K562 (cell line): ENCODE data around the gene NOBOX. TPM values are rescaled to one million over a fixed set of nuclear protein-coding genes. Genes with fewer than 3 reads are reported as not detected.

Experiments
- ATAC-seq: fragments of 200-7000 bp; cut with Tn5 transposase; 3 replicates; pipeline ENCODE4 v1.9.1; 2020; ENCODE audit warnings: moderate library complexity
- BruUV-seq: library from RNA; stranded (reverse); fragments of 400-500 nt; replicated peaks from 2 replicates; lab custom pipeline; 2021; lab: Mats Ljungman, UMichigan
- CTCF ChIA-PET: fragments of 300-600 bp; formaldehyde crosslinking; extraction: SDS; loops from one replicate; lab custom pipeline; 2021; ENCODE audit warnings: low intra/inter-chr PET ratio; lab: Yijun Ruan, JAX
- POLR2A ChIA-PET: fragments of 300-600, 350-650 bp; sonication (Branson Sonifier 250); formaldehyde crosslinking; extraction: SDS; loops from one replicate; lab custom pipeline; 2021; ENCODE audit warnings: antibody characterized with exemption, inconsistent platforms; lab: Yijun Ruan, JAX
- DNase-seq, 4 experiments: peaks; one replicate each; pipeline versions ENCODE4 v3.0.0 to v3.0.0-alpha.2; 2011 to 2018; ENCODE audit warnings: low spot score in 3 of 4, mixed read lengths in 3 of 4; ENCODE audit errors: extremely low read depth in 1 of 4
- FAIRE-seq: peaks from 2 replicates; lab custom pipeline; 2011; peaks lifted over from hg19 to GRCh38; lab: Jason Lieb, UNC
- H2AFZ ChIP-seq: 2 replicates; pipeline ENCODE4 v1.6.0; 2011; ENCODE audit warnings: low read depth, low read length, control low read depth, inconsistent platforms
- H3K27ac ChIP-seq: fragments of 200-600 bp; 3 replicates; pipeline ENCODE4 v1.8.0; 2011; ENCODE audit warnings: low read depth, mild to moderate bottlenecking, control low read depth, inconsistent platforms, low read length, moderate library complexity, mixed read lengths; ENCODE audit errors: extremely low read depth
- H3K27me3 ChIP-seq, 2 experiments: fragments of 300-600 bp in 1 of 2; 2 replicates in 1 of 2; 3 replicates in 1 of 2; pipeline versions ENCODE4 v1.6.0 to v1.8.0; 2011; ENCODE audit warnings: inconsistent platforms in 2 of 2, low read length in 2 of 2, mild to moderate bottlenecking in 1 of 2, mixed read lengths in 1 of 2, moderate library complexity in 1 of 2; ENCODE audit not compliant: control insufficient read depth in 2 of 2, insufficient read depth in 2 of 2
- H3K36me3 ChIP-seq: fragments of 300-600 bp; 3 replicates; pipeline ENCODE4 v1.8.0; 2011; ENCODE audit warnings: mild to moderate bottlenecking, low read length, inconsistent platforms; ENCODE audit not compliant: control insufficient read depth, insufficient read depth
- H3K4me1 ChIP-seq, 2 experiments: fragments of 200-600 bp in 1 of 2; replicated peaks in 1 of 2; 2 replicates in 1 of 2; 3 replicates in 1 of 2; pipeline versions ENCODE4 v1.5.1 to v1.8.0; 2011; ENCODE audit warnings: inconsistent platforms in 2 of 2, low read length in 2 of 2, mild to moderate bottlenecking in 1 of 2, mixed read lengths in 1 of 2, moderate library complexity in 1 of 2; ENCODE audit not compliant: control insufficient read depth in 2 of 2, insufficient read depth in 2 of 2
- H3K4me2 ChIP-seq: 2 replicates; pipeline ENCODE4 v1.6.1; 2011; ENCODE audit warnings: low read length, control low read depth, inconsistent platforms, mixed read lengths; ENCODE audit not compliant: insufficient read depth
- H3K4me3 ChIP-seq: fragments of 200-600 bp; sonication (generic), shearing (Covaris generic); 2 replicates; pipeline ENCODE4 v1.5.1; 2016; ENCODE audit warnings: control low read depth, inconsistent platforms
- H3K79me2 ChIP-seq: fragments of 200-600 bp; 3 replicates; pipeline ENCODE4 v1.8.0; 2011; ENCODE audit warnings: low read length, inconsistent platforms; ENCODE audit not compliant: control insufficient read depth, insufficient read depth
- H3K9ac ChIP-seq, 2 experiments: 2 replicates each; pipeline versions ENCODE4 v1.6.0 to v1.6.1; 2011; ENCODE audit warnings: low read depth in 2 of 2, low read length in 2 of 2, control low read depth in 1 of 2, inconsistent platforms in 1 of 2, mild to moderate bottlenecking in 1 of 2, mixed read lengths in 1 of 2; ENCODE audit not compliant: insufficient read depth in 1 of 2
- H3K9me1 ChIP-seq: one replicate; pipeline ENCODE4 v1.6.0; 2011; ENCODE audit warnings: inconsistent platforms, mild to moderate bottlenecking, low read length, moderate library complexity; ENCODE audit not compliant: control insufficient read depth, insufficient read depth
- H3K9me3 ChIP-seq: replicated peaks from 2 replicates; pipeline ENCODE4 v1.5.1; 2011; ENCODE audit warnings: low read depth, low read length, inconsistent platforms; ENCODE audit not compliant: control insufficient read depth, insufficient read depth
- H4K20me1 ChIP-seq: replicated peaks from 2 replicates; pipeline ENCODE4 v1.6.1; 2011; ENCODE audit warnings: low read length, inconsistent platforms, mixed read lengths; ENCODE audit not compliant: control insufficient read depth, insufficient read depth
- CBFA2T2 ChIP-seq: fragments of 450-650 bp; conservative IDR thresholded peaks from 2 replicates; pipeline ENCODE4 v1.6.1; 2017; ENCODE audit warnings: mild to moderate bottlenecking
- ETV5 ChIP-seq: sonication (generic); formaldehyde crosslinking; IDR thresholded peaks from 2 replicates; pipeline ENCODE4 v1.4.0; 2020; ENCODE audit warnings: low read depth, mild to moderate bottlenecking, missing genetic modification reagents
- IFI16 ChIP-seq: fragments of 250-450 bp; sonication (Bioruptor Pico); IDR thresholded peaks from 2 replicates; pipeline ENCODE4 v2.1.2; 2022; ENCODE audit warnings: mild to moderate bottlenecking, inconsistent platforms
- ILK ChIP-seq: fragments of 450-650 bp; IDR thresholded peaks from 2 replicates; pipeline ENCODE4 v1.6.1; 2016; ENCODE audit warnings: missing genetic modification characterization, low read depth, mild to moderate bottlenecking, missing compliant biosample characterization, moderate library complexity, borderline replicate concordance
- RBM17 ChIP-seq: fragments of 200-400 bp; formaldehyde crosslinking; IDR thresholded peaks from 2 replicates; pipeline ENCODE4 v1.6.1; 2017; ENCODE audit warnings: low read depth, mild to moderate bottlenecking, low read length, borderline replicate concordance
- RFX7 ChIP-seq: fragments of 250-450 bp; sonication (Bioruptor Pico); IDR thresholded peaks from 2 replicates; pipeline ENCODE4 v1.5.1; 2021; ENCODE audit warnings: mild to moderate bottlenecking
- WGBS: fragments of 100-300 bp; shearing (Covaris generic); methylation state at CpG from one replicate; pipeline ENCODE4 v1.1.6; 2016; ENCODE audit warnings: low coverage, mixed read lengths; ENCODE audit not compliant: insufficient coverage; ENCODE audit errors: missing lambda C conversion rate; 5-methylcytosine and 5-hydroxymethylcytosine counted together
- in situ Hi-C: fragments of 300-500 bp; cut with MboI; formaldehyde crosslinking; loops from 4 replicates; pipeline ENCODE4 v1.15.0; 2018; ENCODE audit warnings: inconsistent platforms, mixed read lengths
- intact Hi-C: fragments of 100-400 bp; cut with micrococcal nuclease; formaldehyde crosslinking; loops from 2 replicates; pipeline ENCODE4 v1.14.2; 2022
- polyA plus RNA-seq, 8 experiments: library from polyadenylated mRNA; depleted of rRNA in 4 of 8; stranded (reverse) in 5 of 8; unstranded in 3 of 8; fragments of >200 nt; fragmentation: Nextera tagmentation in 2 of 8; fragmentation: Illumina TruSeq in 1 of 8; extraction: Ambion mirVana in 2 of 8; extraction: Trizol in 1 of 8; gene quantifications; 2 replicates each; pipeline versions ENCODE4 v1.2.1 to v1.2.3, GENCODE V29; 2011 to 2014; ENCODE audit warnings: inconsistent platforms in 1 of 8, missing spikeins in 1 of 8
- total RNA-seq, 7 experiments: library from RNA; depleted of rRNA in 6 of 7; stranded (reverse); fragments of >200 nt in 6 of 7; fragmentation: Illumina TruSeq in 2 of 7; extraction: Trizol in 2 of 7; gene quantifications; 2 replicates each; pipeline versions ENCODE4 v1.2.1 to v1.2.3, GENCODE V29; 2011 to 2021; ENCODE audit warnings: low replicate concordance in 1 of 7
- TF ChIP-seq, protein P1 (sequence below), 2 experiments: fragments of 200-800 bp in 1 of 2; sonication (Bioruptor generic) in 1 of 2; sonication (generic) in 1 of 2; formaldehyde crosslinking in 1 of 2; IDR thresholded peaks in 1 of 2; conservative IDR thresholded peaks in 1 of 2; 2 replicates each; pipeline versions ENCODE4 v1.5.0 to v1.6.1; 2016 to 2020; ENCODE audit warnings: missing compliant biosample characterization in 1 of 2, missing genetic modification characterization in 1 of 2, missing genetic modification reagents in 1 of 2
- TF ChIP-seq, protein P2 (sequence below): fragments of 450-650 bp; IDR thresholded peaks from 2 replicates; pipeline ENCODE4 v1.6.1; 2016
- TF ChIP-seq, protein P3 (sequence below): fragments of 250-450 bp; sonication (Bioruptor Pico); IDR thresholded peaks from 2 replicates; pipeline ENCODE4 v1.8.0; 2022; ENCODE audit warnings: inconsistent platforms

Gene NOBOX
- total and polyA plus RNA-seq, 9 of the 15 experiments (the other 6 are each of a cell fraction or from before 2014, with no cell fraction given) = not detected

DNA sequence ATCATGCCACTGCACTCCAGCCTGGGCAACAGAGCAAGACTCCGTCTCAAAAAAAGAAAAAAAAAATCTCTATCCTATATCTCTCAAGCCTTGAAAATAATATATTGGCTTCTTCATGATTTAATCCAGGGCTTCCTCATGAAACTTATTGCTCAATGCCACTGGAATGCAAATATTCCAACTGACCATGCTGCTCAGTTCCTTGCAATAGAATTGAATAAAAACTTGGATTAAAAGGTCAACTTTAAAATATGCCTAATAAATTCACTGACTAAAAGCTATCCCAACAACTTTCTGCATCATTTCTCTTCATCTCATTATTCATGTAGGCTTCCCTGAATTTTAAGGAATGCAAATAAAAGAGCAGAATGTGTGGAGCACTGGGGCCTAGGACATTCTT is 42.1 kb upstream of the NOBOX start:
- ChIA-PET POLR2A (no interaction called here), CTCF (no interaction called here)
- no peak for DNase-seq
- H4K20me1 ChIP-seq = no peaks in the 10 kb centered on the region
- no peak for ATAC-seq
- no peak overlapping the region for H3K9ac ChIP-seq
- in situ Hi-C loops (no loop called here), intact Hi-C loops (no loop called here)
- no peaks in the 10 kb centered on the region for H3K9me1 ChIP-seq
- H3K9me3 ChIP-seq = no peaks in the 10 kb centered on the region
- FAIRE-seq = no peak
- no peak overlapping the region for H3K4me3 ChIP-seq
- WGBS = 6% methylated on average over 1 of the region's 1 CpG
- H2AFZ ChIP-seq = no peak overlapping the region
- no peaks in the 10 kb centered on the region for H3K4me1 ChIP-seq
- BruUV-seq = no TSS peak
- H3K27ac ChIP-seq = no peak overlapping the region
- H3K36me3 ChIP-seq = no peaks in the 10 kb centered on the region
- TF ChIP-seq ILK (tag) (no peak), CBFA2T2 (no peak), IFI16 (CRISPR knock-in tag) (no peak), RBM17 (no peak), ETV5 (CRISPR knock-in tag) (no peak), RFX7 (CRISPR knock-in tag) (no peak)
- TF ChIP-seq, protein P1, sequence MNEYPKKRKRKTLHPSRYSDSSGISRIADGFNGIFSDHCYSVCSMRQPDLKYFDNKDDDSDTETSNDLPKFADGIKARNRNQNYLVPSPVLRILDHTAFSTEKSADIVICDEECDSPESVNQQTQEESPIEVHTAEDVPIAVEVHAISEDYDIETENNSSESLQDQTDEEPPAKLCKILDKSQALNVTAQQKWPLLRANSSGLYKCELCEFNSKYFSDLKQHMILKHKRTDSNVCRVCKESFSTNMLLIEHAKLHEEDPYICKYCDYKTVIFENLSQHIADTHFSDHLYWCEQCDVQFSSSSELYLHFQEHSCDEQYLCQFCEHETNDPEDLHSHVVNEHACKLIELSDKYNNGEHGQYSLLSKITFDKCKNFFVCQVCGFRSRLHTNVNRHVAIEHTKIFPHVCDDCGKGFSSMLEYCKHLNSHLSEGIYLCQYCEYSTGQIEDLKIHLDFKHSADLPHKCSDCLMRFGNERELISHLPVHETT (CRISPR knock-in tag; conservative IDR thresholded peaks at IDR 0.05 in 1 of 2, IDR thresholded peaks at IDR 0.05 in 1 of 2) = no peak
- TF ChIP-seq, protein P2, sequence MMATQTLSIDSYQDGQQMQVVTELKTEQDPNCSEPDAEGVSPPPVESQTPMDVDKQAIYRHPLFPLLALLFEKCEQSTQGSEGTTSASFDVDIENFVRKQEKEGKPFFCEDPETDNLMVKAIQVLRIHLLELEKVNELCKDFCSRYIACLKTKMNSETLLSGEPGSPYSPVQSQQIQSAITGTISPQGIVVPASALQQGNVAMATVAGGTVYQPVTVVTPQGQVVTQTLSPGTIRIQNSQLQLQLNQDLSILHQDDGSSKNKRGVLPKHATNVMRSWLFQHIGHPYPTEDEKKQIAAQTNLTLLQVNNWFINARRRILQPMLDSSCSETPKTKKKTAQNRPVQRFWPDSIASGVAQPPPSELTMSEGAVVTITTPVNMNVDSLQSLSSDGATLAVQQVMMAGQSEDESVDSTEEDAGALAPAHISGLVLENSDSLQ = no peak
- TF ChIP-seq, protein P3, sequence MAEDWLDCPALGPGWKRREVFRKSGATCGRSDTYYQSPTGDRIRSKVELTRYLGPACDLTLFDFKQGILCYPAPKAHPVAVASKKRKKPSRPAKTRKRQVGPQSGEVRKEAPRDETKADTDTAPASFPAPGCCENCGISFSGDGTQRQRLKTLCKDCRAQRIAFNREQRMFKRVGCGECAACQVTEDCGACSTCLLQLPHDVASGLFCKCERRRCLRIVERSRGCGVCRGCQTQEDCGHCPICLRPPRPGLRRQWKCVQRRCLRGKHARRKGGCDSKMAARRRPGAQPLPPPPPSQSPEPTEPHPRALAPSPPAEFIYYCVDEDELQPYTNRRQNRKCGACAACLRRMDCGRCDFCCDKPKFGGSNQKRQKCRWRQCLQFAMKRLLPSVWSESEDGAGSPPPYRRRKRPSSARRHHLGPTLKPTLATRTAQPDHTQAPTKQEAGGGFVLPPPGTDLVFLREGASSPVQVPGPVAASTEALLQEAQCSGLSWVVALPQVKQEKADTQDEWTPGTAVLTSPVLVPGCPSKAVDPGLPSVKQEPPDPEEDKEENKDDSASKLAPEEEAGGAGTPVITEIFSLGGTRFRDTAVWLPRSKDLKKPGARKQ (CRISPR knock-in tag) = no peak
- no peaks in the 10 kb centered on the region for H3K79me2 ChIP-seq
- no peak overlapping the region for H3K4me2 ChIP-seq
- no peaks in the 10 kb centered on the region for H3K27me3 ChIP-seq
